Ovary (tissue), 9 donors: Measurements from ENCODE around the gene AIFM1. TPM values are rescaled to one million over a fixed set of nuclear protein-coding genes. Genes with fewer than 3 reads are reported as not detected.

Experiments used
- DNase-seq, 5 donors: peaks; one replicate each; pipeline ENCODE4 v3.0.0-alpha.2; 2019 to 2020
- H3K27ac ChIP-seq, 2 donors: fragments of 200-600 bp; one replicate each; pipeline versions ENCODE4 v1.5.1 to v1.8.0; 2019 to 2022
- H3K27me3 ChIP-seq: fragments of 200-600 bp; one replicate; pipeline ENCODE4 v1.8.0; 2022
- H3K36me3 ChIP-seq: fragments of 200-600 bp; sonication (generic); one replicate; pipeline ENCODE4 v1.5.1; 2019
- H3K4me1 ChIP-seq: one replicate; pipeline ENCODE4 v1.8.1; 2013; ENCODE audit warnings: mild to moderate bottlenecking, moderate library complexity; ENCODE audit not compliant: insufficient read depth
- H3K4me3 ChIP-seq: fragments of 200-600 bp; sonication (generic); one replicate; pipeline ENCODE4 v1.5.1; 2017
- H3K9me3 ChIP-seq, 2 donors: fragments of 200-600 bp in 1 of 2; sonication (generic) in 1 of 2; one replicate each; pipeline versions ENCODE4 v1.5.1 to v1.8.1; 2013 to 2019; ENCODE audit warnings: mild to moderate bottlenecking in 1 of 2, moderate library complexity in 1 of 2
- CTCF ChIP-seq, 3 donors: fragments of 450-650 bp in 2 of 3; fragments of 200-600 bp in 1 of 3; IDR thresholded peaks; one replicate each; pipeline versions ENCODE4 v1.5.1 to v1.8.0; 2016 to 2022; ENCODE audit warnings: antibody characterized with exemption in 3 of 3, mild to moderate bottlenecking in 1 of 3
- EP300 ChIP-seq: sonication (generic); formaldehyde crosslinking; IDR thresholded peaks from one replicate; pipeline ENCODE4 v1.6.1; 2017; ENCODE audit warnings: antibody characterized with exemption
- POLR2A ChIP-seq: fragments of 450-650 bp; IDR thresholded peaks from one replicate; pipeline ENCODE4 v1.6.1; 2017; ENCODE audit warnings: antibody characterized with exemption, mild to moderate bottlenecking, moderate library complexity
- WGBS, 3 donors: extraction: QIAGEN DNeasy Blood & Tissue Kit in 1 of 3; methylation state at CpG; one replicate each; pipeline versions ENCODE4 v1.1.5 to v1.1.7; 2013 to 2017; 5-methylcytosine and 5-hydroxymethylcytosine counted together
- intact Hi-C, 4 donors: fragments of 100-400 bp; cut with DNase I; formaldehyde crosslinking; loops; one replicate each; pipeline versions ENCODE4 v1.11.0 to v1.15.1; 2022 to 2023
- polyA plus RNA-seq, 2 donors: library from polyadenylated mRNA; stranded (reverse); fragments of 200-250 nt in 1 of 2; fragments of 350-450 nt in 1 of 2; fragmentation: Illumina TruSeq in 1 of 2; extraction: RNeasy Lipid Tissue Mini Kit (QIAGEN cat#74804) in 1 of 2; gene quantifications; one replicate each; pipeline ENCODE4 v1.2.3, GENCODE V29; 2013 to 2014
- total RNA-seq, 7 donors: library from RNA; depleted of rRNA in 2 of 7; stranded (reverse); fragments of >200 nt in 2 of 7; fragmentation: NEBNext Ultra II Directional in 3 of 7; extraction: Animal tissue kit (Norgen Biotek cat#: 25700) in 3 of 7; gene quantifications; one replicate each; pipeline versions ENCODE4 v1.1.0 to v1.2.4, GENCODE V29; 2016 to 2023
- donor health status: DM: no; HTN: no; CAD: no; lungs with moderate emphysema.
- donor health status: DM: no; HTN: no; CAD: no.
- donor health status: Bipolar disorder and iron deficiency.
- donor health status: DM: yes; HTN: yes; CAD: no.
- donor health status: DM: no; HTN: no; CAD: no.
- donor health status: DM: yes; HTN: yes; CAD: no.

AIFM1 gene
- total and polyA plus RNA-seq, 9 donors: 5.2 to 51.4 (median 20.5) TPM

- intact Hi-C loops: no loop called here
Measured at GRCh38 chrX:130106071-130106470, 59.6 kb downstream of the AIFM1 start.

GRCh38 chrX:130105244-130105643, 60.4 kb downstream of the AIFM1 start:
- Histone ChIP-seq H3K27ac (peak overlapping the region in 1 of 2 donors; percentile 49), H3K27me3 (no peaks in the 10 kb centered on the region), H3K36me3 (no peaks in the 10 kb centered on the region), H3K4me3 (no peak overlapping the region), H3K9me3 (no peaks in the 10 kb centered on the region), H3K4me1 (peaks cover 5% of the 10 kb centered on the region)
- intact Hi-C loops: no loop called here
- TF ChIP-seq POLR2A (no peak), CTCF (IDR thresholded peaks at IDR 0.05) (no peak), EP300 (no peak)
- WGBS, 3 donors: 62 to 68% (median 65%) methylated on average over 3 of the region's 3 CpGs
- DNase-seq: no peak

More at GRCh38 chrX:130106071-130106470, 59.6 kb downstream of the AIFM1 start:
- Histone ChIP-seq H3K4me3 (no peak overlapping the region), H3K27ac (peak overlapping the region in 1 of 2 donors; percentile 49), H3K27me3 (no peaks in the 10 kb centered on the region), H3K9me3 (no peaks in the 10 kb centered on the region), H3K36me3 (no peaks in the 10 kb centered on the region), H3K4me1 (peaks cover 5% of the 10 kb centered on the region)
- TF ChIP-seq CTCF (IDR thresholded peaks at IDR 0.05) (no peak), EP300 (no peak), POLR2A (no peak)
- WGBS, 3 donors: 34 to 42% (median 36%) methylated on average over 10 of the region's 10 CpGs
- peak; percentile 60 to 77 (median 69) for DNase-seq

GRCh38 chrX:130103605-130104004, 62.0 kb downstream of the AIFM1 start:
- H3K36me3 ChIP-seq: no peaks in the 10 kb centered on the region
- TF ChIP-seq POLR2A (no peak), EP300 (no peak), CTCF (IDR thresholded peaks at IDR 0.05) (no peak)
- no peaks in the 10 kb centered on the region for H3K9me3 ChIP-seq
- no peak overlapping the region for H3K4me3 ChIP-seq
- no peak for DNase-seq
- intact Hi-C loops: no loop called here
- H3K27me3 ChIP-seq: no peaks in the 10 kb centered on the region
- no peak overlapping the region for H3K27ac ChIP-seq
- WGBS, 3 donors: 66 to 78% (median 74%) methylated on average over 3 of the region's 3 CpGs
- peaks cover 5% of the 10 kb centered on the region for H3K4me1 ChIP-seq

- Histone ChIP-seq H3K27ac (no peak overlapping the region), H3K9me3 (no peaks in the 10 kb centered on the region), H3K4me1 (peaks cover 8% of the 10 kb centered on the region), H3K4me3 (no peak overlapping the region), H3K27me3 (no peaks in the 10 kb centered on the region), H3K36me3 (no peaks in the 10 kb centered on the region)
- DNase-seq: peak in 2 of 5 donors; percentile 58 to 70
- 48 to 61% (median 60%) methylated on average over 5 of the region's 5 CpGs for WGBS, 3 donors
- intact Hi-C loops: no loop called here
- TF ChIP-seq EP300 (no peak), CTCF (IDR thresholded peaks at IDR 0.05) (no peak), POLR2A (no peak)
Measured at GRCh38 chrX:130100180-130100579, 65.5 kb downstream of the AIFM1 start.

GRCh38 chrX:130098210-130098552, 67.5 kb downstream of the AIFM1 start:
- Histone ChIP-seq H3K27ac (no peak overlapping the region), H3K27me3 (no peaks in the 10 kb centered on the region), H3K4me3 (no peak overlapping the region), H3K9me3 (no peaks in the 10 kb centered on the region), H3K36me3 (no peaks in the 10 kb centered on the region), H3K4me1 (peaks cover 10% of the 10 kb centered on the region)
- no peak for TF ChIP-seq CTCF (IDR thresholded peaks at IDR 0.05)
- no peak for TF ChIP-seq POLR2A
- no peak for TF ChIP-seq EP300
- intact Hi-C loops: no loop called here
- no peak for DNase-seq
- 57 to 81% (median 66%) methylated on average over 5 of the region's 5 CpGs for WGBS, 3 donors
